Mesothelial cell of epicardium (in vitro differentiated cells): ENCODE results near the gene METAP1D. TPM values are rescaled to one million over a fixed set of nuclear protein-coding genes. Genes with fewer than 3 reads are reported as not detected.
"Not testable (repeated sequence)": the region's sequence is repeated elsewhere in the genome, so short reads cannot be mapped to it uniquely, and the experiment has no call there.

Experiments used
- DNase-seq, 2 experiments: peaks; one replicate each; pipeline ENCODE4 v3.0.0; 2021; ENCODE audit warnings: low spot score in 2 of 2; ENCODE audit not compliant: unreplicated experiment in 2 of 2
- H3K27ac Mint-ChIP-seq: 2 replicates; pipeline ENCODE4 v1.8.0; 2021; ENCODE audit warnings: mixed read lengths
- H3K27me3 Mint-ChIP-seq: 2 replicates; pipeline ENCODE4 v1.8.0; 2021; ENCODE audit warnings: low read depth, mixed read lengths
- H3K36me3 Mint-ChIP-seq: 2 replicates; pipeline ENCODE4 v1.8.0; 2021; ENCODE audit warnings: mixed read lengths
- H3K4me1 Mint-ChIP-seq: 2 replicates; pipeline ENCODE4 v1.8.0; 2021; ENCODE audit warnings: mixed read lengths
- H3K4me3 Mint-ChIP-seq: 2 replicates; pipeline ENCODE4 v1.8.0; 2021; ENCODE audit warnings: mild to moderate bottlenecking, moderate library complexity, mixed read lengths
- H3K9me3 Mint-ChIP-seq: 2 replicates; pipeline ENCODE4 v1.8.0; 2021; ENCODE audit warnings: mixed read lengths
- total RNA-seq: library from RNA; stranded (reverse); gene quantifications from 3 replicates; pipeline ENCODE4 v1.2.1, GENCODE V29; 2021
- TF ChIP-seq, protein P1 (sequence below): fragments of 200-600 bp; sonication (generic); IDR thresholded peaks from one replicate; pipeline ENCODE4 v1.5.0; 2021; ENCODE audit warnings: antibody characterized with exemption; ENCODE audit not compliant: unreplicated experiment

METAP1D gene
- total RNA-seq, 1 donor from 2014 or later = 13.5 TPM

DNA sequence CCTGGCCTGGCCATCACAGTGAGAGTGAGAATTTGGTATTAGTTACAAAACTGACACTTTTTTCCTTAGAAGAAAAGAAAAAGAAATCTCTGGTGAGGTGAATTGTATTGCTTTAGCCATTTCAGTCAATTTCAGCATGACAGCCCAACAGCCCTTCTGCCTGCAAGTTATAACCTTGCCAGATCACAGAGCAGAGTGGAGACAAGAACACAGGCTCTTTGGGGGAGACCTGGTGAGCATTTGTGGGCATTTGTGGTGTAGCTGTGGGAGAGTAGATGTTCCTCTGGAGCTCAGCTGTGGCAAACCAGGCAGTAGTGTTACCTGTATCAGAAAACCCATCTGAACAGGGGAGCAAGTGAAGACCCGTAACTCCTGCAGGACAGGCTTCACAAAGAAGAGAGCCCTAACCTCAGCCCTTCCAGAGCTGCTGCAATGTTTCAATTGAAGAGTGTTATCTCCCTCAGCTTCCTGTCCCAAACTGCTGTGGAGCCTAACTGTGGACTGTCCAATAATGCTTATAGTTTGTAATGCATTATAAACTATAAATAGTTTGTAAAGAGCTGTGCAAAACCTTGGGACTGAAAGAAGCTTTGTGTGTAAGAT is 62.8 kb downstream of the METAP1D start:
- Mint-ChIP-seq H3K9me3 (no peaks in the 10 kb centered on the region), H3K4me3 (no peak overlapping the region)
- no peak for DNase-seq

DNA sequence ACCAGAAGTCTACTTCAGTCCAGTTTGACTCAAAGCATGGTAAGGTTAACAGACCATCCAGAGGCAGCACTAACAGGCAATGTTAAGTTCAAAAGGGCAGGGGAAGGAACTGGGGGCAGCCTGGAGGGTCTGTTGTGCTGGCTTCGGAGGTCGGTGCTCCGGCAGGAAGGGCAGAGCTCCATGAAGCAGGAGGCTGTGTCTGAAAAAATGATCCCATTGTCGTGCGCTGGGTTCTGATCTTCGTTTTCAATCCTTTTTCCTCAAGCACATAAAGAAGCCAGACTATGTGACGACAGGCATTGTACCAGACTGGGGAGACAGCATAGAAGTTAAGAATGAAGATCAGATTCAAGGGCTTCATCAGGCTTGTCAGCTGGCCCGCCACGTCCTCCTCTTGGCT is 63.7 kb downstream of the METAP1D start:
- Mint-ChIP-seq H3K9me3 (no peaks in the 10 kb centered on the region), H3K27ac (no peak overlapping the region), H3K36me3 (peaks cover 7% of the 10 kb centered on the region), H3K27me3 (peaks cover 2% of the 10 kb centered on the region), H3K4me1 (no peaks in the 10 kb centered on the region), H3K4me3 (no peak overlapping the region)
- TF ChIP-seq, protein P1, sequence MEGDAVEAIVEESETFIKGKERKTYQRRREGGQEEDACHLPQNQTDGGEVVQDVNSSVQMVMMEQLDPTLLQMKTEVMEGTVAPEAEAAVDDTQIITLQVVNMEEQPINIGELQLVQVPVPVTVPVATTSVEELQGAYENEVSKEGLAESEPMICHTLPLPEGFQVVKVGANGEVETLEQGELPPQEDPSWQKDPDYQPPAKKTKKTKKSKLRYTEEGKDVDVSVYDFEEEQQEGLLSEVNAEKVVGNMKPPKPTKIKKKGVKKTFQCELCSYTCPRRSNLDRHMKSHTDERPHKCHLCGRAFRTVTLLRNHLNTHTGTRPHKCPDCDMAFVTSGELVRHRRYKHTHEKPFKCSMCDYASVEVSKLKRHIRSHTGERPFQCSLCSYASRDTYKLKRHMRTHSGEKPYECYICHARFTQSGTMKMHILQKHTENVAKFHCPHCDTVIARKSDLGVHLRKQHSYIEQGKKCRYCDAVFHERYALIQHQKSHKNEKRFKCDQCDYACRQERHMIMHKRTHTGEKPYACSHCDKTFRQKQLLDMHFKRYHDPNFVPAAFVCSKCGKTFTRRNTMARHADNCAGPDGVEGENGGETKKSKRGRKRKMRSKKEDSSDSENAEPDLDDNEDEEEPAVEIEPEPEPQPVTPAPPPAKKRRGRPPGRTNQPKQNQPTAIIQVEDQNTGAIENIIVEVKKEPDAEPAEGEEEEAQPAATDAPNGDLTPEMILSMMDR = no peak
- no peak for DNase-seq

More for the DNA sequence above, 62.8 kb downstream of the METAP1D start:
- Mint-ChIP-seq H3K4me1 (no peaks in the 10 kb centered on the region), H3K27me3 (peaks cover 2% of the 10 kb centered on the region), H3K36me3 (peaks cover 7% of the 10 kb centered on the region), H3K27ac (no peak overlapping the region)
- TF ChIP-seq, protein P1 = no peak

DNA sequence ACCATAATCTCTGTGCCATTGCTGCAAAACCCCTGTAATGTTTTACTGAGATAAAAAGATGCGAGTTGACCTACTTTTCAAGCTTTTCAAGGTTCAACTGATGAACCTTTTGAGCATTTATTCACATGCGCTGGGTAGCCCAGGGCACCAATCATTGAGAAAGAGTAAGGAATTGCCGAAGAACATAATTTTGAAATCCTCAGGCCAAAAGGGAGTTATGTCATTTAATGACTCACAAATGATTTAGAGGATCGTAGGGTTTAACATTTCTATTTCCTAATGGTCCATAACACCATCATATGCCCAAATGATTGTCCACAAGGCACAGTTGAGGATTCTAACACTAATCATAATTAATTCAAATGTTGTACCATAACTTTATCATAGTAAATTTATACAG is 65.4 kb downstream of the METAP1D start:
- H3K4me3 Mint-ChIP-seq = no peak overlapping the region

DNA sequence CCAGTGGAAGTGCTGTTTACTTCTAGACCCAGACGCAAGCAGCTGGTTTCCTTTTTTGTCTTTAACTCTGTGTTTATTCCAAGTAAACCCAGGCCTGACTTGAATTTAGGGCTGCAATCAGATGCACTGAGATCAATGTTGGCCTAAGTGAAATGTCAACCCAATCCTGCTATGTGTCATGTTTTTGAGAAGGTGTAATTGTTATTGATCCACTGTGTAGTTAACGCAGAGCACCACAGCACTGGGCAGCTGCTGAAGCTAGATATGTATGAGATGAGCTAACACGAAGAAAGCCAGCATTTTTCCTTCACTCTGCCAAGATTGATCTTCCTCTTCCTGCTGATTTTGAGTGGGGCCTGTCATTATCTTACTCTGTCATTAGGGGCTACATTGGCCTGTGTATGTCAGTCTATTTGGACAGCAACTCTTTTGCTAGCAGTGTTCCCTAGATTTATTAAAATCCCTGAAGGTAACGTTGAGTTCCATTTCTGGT is 66.7 kb downstream of the METAP1D start:
- Mint-ChIP-seq H3K4me1 (no peaks in the 10 kb centered on the region), H3K9me3 (no peaks in the 10 kb centered on the region), H3K36me3 (peaks cover 10% of the 10 kb centered on the region), H3K27me3 (no peaks in the 10 kb centered on the region), H3K27ac (no peak overlapping the region), H3K4me3 (no peak overlapping the region)
- DNase-seq = no peak
- TF ChIP-seq, protein P1 = no peak

More for the DNA sequence above, 65.4 kb downstream of the METAP1D start:
- no peak for DNase-seq
- TF ChIP-seq, protein P1 = no peak
- Mint-ChIP-seq H3K27me3 (no peaks in the 10 kb centered on the region), H3K4me1 (no peaks in the 10 kb centered on the region), H3K27ac (no peak overlapping the region), H3K36me3 (peaks cover 10% of the 10 kb centered on the region), H3K9me3 (no peaks in the 10 kb centered on the region)

DNA sequence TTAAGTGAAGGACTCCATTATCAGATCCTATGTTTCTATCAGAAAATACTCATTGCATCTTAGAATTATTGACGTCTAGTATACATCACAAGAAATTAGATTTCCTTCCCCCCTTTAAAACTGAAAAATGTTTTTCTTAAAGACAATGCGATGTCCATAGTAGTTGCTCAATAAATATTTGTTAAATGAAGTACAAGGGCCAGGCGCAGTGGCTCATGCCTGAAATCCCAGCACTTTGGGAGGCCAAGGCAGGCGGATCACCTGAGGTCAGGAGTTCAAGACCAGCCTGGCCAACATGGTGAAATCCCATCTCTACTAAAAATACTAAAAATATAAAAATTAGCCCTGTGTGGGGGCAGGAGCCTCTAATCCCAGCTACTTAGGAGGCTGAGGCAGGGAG is 68.2 kb downstream of the METAP1D start:
- not testable (repeated sequence) for H3K27me3 Mint-ChIP-seq, H3K4me3 Mint-ChIP-seq, H3K4me1 Mint-ChIP-seq, DNase-seq, H3K36me3 Mint-ChIP-seq, H3K27ac Mint-ChIP-seq, H3K9me3 Mint-ChIP-seq

DNA sequence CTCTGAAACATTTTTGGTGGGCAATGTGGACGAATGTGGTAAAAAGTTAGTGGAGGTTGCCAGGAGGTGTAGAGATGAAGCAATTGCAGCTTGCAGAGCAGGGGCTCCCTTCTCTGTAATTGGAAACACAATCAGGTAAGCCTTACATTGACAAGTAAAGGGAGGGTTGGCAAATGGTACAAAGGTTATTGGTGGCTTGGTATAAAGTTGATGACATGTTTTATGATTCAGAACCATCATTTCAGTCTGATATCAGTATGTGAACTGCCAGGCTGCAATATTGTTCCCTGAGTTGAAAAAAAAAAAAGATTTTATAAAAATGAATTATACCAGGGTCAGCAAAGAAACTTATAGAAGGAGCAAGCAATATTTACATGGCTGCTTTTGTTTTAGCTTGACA is 71.2 kb downstream of the METAP1D start:
- DNase-seq = no peak
- TF ChIP-seq, protein P1 = no peak
- H3K9me3 Mint-ChIP-seq = no peaks in the 10 kb centered on the region
- H3K4me1 Mint-ChIP-seq = peaks cover 12% of the 10 kb centered on the region
- H3K4me3 Mint-ChIP-seq = no peak overlapping the region
- H3K27ac Mint-ChIP-seq = no peak overlapping the region
- peaks cover 2% of the 10 kb centered on the region for H3K36me3 Mint-ChIP-seq
- peaks cover 8% of the 10 kb centered on the region for H3K27me3 Mint-ChIP-seq
